GM23248 (cell line): Measurements from ENCODE around the gene HP. TPM values are rescaled to one million over a fixed set of nuclear protein-coding genes. Genes with fewer than 3 reads are reported as not detected.

ENCODE experiments used
- DNase-seq: peaks from one replicate; pipeline ENCODE4 v3.0.0-alpha.2; 2015
- H2AFZ ChIP-seq: fragments of 200-600 bp; sonication (generic); 2 replicates; pipeline ENCODE4 v1.6.1; 2016; ENCODE audit warnings: antibody characterized with exemption
- H3F3A ChIP-seq: fragments of 200-600 bp; sonication (generic); 2 replicates; pipeline ENCODE4 v1.6.1; 2016; ENCODE audit warnings: mild to moderate bottlenecking, antibody characterized with exemption, mixed run types; ENCODE audit not compliant: insufficient read depth
- H3K27ac ChIP-seq: fragments of 200-600 bp; sonication (generic); 2 replicates; pipeline ENCODE4 v1.5.1; 2016; ENCODE audit warnings: mild to moderate bottlenecking
- H3K27me3 ChIP-seq: fragments of 200-600 bp; sonication (generic); replicated peaks from 2 replicates; pipeline ENCODE4 v1.6.1; 2016; ENCODE audit warnings: mild to moderate bottlenecking; ENCODE audit not compliant: insufficient read depth
- H3K36me3 ChIP-seq: fragments of 200-600 bp; sonication (generic); 2 replicates; pipeline ENCODE4 v1.6.1; 2016; ENCODE audit warnings: low read depth, mild to moderate bottlenecking
- H3K4me1 ChIP-seq: fragments of 200-600 bp; sonication (generic); 2 replicates; pipeline ENCODE4 v1.6.1; 2016; ENCODE audit warnings: mild to moderate bottlenecking; ENCODE audit not compliant: insufficient read depth
- H3K4me2 ChIP-seq: fragments of 200-600 bp; sonication (generic); one replicate; pipeline ENCODE4 v1.6.1; 2016; ENCODE audit warnings: mild to moderate bottlenecking; ENCODE audit not compliant: unreplicated experiment
- H3K4me3 ChIP-seq: fragments of 200-600 bp; sonication (generic); 2 replicates; pipeline ENCODE4 v1.5.1; 2016; ENCODE audit warnings: mild to moderate bottlenecking
- H3K79me2 ChIP-seq: fragments of 200-600 bp; sonication (generic); 2 replicates; pipeline ENCODE4 v1.6.1; 2016; ENCODE audit warnings: mild to moderate bottlenecking; ENCODE audit not compliant: insufficient read depth
- H3K9ac ChIP-seq: fragments of 200-600 bp; sonication (generic); 2 replicates; pipeline ENCODE4 v1.6.1; 2016; ENCODE audit warnings: mild to moderate bottlenecking
- H3K9me2 ChIP-seq: fragments of 200-600 bp; sonication (generic); 2 replicates; pipeline ENCODE4 v1.6.1; 2016; ENCODE audit warnings: mixed run types, mild to moderate bottlenecking, moderate library complexity; ENCODE audit not compliant: insufficient read depth
- H3K9me3 ChIP-seq: fragments of 200-600 bp; sonication (generic); one replicate; pipeline ENCODE4 v1.6.1; 2017; ENCODE audit warnings: low read depth
- H4K20me1 ChIP-seq: fragments of 200-600 bp; sonication (generic); 2 replicates; pipeline ENCODE4 v1.6.0; 2016; ENCODE audit not compliant: insufficient read depth
- EZH2 ChIP-seq: fragments of 200-600 bp; sonication (generic); IDR thresholded peaks from 2 replicates; pipeline ENCODE4 v1.6.1; 2018; ENCODE audit warnings: antibody characterized with exemption, mild to moderate bottlenecking; ENCODE audit not compliant: insufficient read depth, poor library complexity, severe bottlenecking
- EZH2phosphoT487 ChIP-seq: fragments of 200-600 bp; sonication (generic); IDR thresholded peaks from 2 replicates; pipeline ENCODE4 v1.6.1; 2018; ENCODE audit warnings: antibody characterized with exemption, moderate library complexity, mild to moderate bottlenecking, low read depth; ENCODE audit not compliant: insufficient read depth
- WGBS, 2 experiments: methylation state at CpG; one replicate each; pipeline ENCODE4 v1.1.6; 2015 to 2017; ENCODE audit warnings: low lambda C conversion rate in 2 of 2, low coverage in 1 of 2; ENCODE audit errors: missing lambda C conversion rate in 2 of 2; 5-methylcytosine and 5-hydroxymethylcytosine counted together
- in situ Hi-C: fragments of 300-500 bp; cut with MboI; formaldehyde crosslinking; loops from 2 replicates; pipeline ENCODE4 v1.15.0; 2020
- polyA plus RNA-seq: library from polyadenylated mRNA; unstranded; fragments of >200 nt; fragmentation: Nextera tagmentation; extraction: Ambion mirVana; gene quantifications from 2 replicates; pipeline ENCODE4 v1.2.1, GENCODE V29; 2016
- total RNA-seq: library from RNA; depleted of rRNA; stranded (reverse); fragments of >200 nt; shearing (Covaris generic); gene quantifications from 2 replicates; pipeline ENCODE4 v1.2.3, GENCODE V29; 2014

Gene HP
- total and polyA plus RNA-seq, 2 experiments from 2014 or later = not detected

DNA sequence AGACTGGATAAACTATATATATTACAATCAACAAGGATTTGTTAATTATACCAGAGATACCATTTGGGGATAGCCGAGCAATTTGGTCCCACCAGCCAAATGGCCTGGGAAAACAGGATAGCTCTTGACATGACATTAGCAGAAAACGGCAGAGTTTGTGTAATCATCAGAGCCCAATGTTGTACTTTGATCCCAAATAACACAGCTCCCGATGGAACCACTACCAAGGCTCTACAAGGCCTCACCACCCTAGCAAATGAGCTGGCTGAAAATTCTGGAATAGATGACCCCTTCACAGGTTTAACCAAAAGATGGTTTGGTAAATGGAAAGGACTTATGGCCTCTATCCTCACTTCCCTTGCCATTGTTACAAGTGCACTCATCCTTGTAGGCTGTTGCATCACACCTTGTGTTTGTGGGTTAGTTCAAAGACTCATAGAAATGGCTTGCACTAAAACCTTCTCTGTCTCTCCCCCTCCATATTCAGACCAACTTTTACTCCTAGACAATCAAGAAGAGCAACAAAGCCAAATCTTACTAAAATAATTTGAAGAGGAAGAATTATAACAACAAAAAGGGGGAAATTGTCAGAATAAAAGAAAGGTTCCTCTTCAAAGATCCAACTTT lies 29.6 kb downstream of the HP start:
- no peak for DNase-seq
- 68% methylated on average over 3 of the region's 3 CpGs for WGBS, 2 experiments
- peaks cover 27% of the 10 kb centered on the region for H3K36me3 ChIP-seq

DNA sequence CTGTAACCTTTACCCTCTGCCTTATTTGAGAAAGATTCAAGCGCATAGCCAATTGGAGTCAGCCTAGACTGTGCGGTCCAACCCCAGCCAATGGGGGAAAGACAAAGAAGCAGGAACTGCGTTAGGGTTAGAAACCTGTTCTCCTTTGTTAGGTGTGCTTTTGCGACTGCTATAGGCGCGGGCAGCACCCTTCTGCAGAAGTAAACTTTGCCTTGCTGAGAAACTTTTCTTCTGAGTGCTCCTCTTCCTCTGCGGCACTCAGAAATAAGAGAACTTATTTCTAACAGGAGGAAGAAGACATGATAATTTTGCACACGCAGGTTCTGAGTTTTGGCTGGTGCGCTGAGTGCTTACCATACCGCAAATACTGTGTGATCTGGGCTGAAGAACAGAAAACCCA lies 30.1 kb downstream of the HP start:
- WGBS, 2 experiments = 97 to 99% methylated on average over 10 of the region's 10 CpGs
- Histone ChIP-seq H3K4me3 (no peak overlapping the region), H4K20me1 (no peaks in the 10 kb centered on the region), H3K9me2 (no peaks in the 10 kb centered on the region), H3K27ac (no peak overlapping the region), H2AFZ (no peak overlapping the region), H3K27me3 (no peaks in the 10 kb centered on the region), H3K4me1 (no peaks in the 10 kb centered on the region), H3K9me3 (no peaks in the 10 kb centered on the region), H3F3A (no peaks in the 10 kb centered on the region; the same call in 1 of the 2 replicates), H3K79me2 (0 out of 2 replicates have a peak, but pooled peaks cover under 1% of the 10 kb centered on the region), H3K9ac (no peak overlapping the region), H3K4me2 (no peak overlapping the region), H3K36me3 (peaks cover 30% of the 10 kb centered on the region)
- DNase-seq = no peak
- no peak for TF ChIP-seq EZH2
- in situ Hi-C loops = no loop called here

More for the DNA sequence above, 29.6 kb downstream of the HP start:
- H3K4me3 ChIP-seq = no peak overlapping the region
- H3K79me2 ChIP-seq = no peaks in the 10 kb centered on the region
- no peaks in the 10 kb centered on the region for H4K20me1 ChIP-seq
- no peak overlapping the region for H3K9ac ChIP-seq
- no peak for TF ChIP-seq EZH2phosphoT487
- H2AFZ ChIP-seq = no peak overlapping the region
- H3F3A ChIP-seq = no peaks in the 10 kb centered on the region; the same call in 1 of the 2 replicates
- H3K9me3 ChIP-seq = no peaks in the 10 kb centered on the region
- H3K9me2 ChIP-seq = no peaks in the 10 kb centered on the region
- in situ Hi-C loops = no loop called here
- no peaks in the 10 kb centered on the region for H3K4me1 ChIP-seq
- H3K27ac ChIP-seq = no peak overlapping the region
- H3K27me3 ChIP-seq = no peaks in the 10 kb centered on the region
- H3K4me2 ChIP-seq = no peak overlapping the region

DNA sequence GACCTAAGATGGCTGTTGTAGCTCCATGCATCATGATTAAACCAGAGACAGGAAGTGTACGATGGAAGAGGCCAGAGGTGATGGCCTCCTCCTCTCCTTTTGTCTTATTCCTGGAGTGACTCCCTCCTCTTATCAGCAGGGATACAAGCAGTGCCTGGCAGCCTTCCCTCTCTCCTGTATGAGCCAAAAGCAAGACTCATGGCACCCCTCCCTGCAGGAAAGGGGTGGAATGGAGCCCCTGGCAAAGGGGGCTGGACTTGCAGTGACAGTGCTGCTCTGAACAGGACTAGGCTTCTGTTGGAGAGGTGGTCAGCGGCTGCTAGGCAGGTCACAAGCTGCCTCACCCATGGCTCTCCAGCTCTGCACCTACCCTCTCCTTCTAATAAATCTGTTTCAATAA lies 30.7 kb downstream of the HP start:
- H3K9me2 ChIP-seq = no peaks in the 10 kb centered on the region
- H3K4me2 ChIP-seq = no peak overlapping the region
- H3K4me1 ChIP-seq = no peaks in the 10 kb centered on the region
- no peaks in the 10 kb centered on the region for H4K20me1 ChIP-seq
- peaks cover 33% of the 10 kb centered on the region for H3K36me3 ChIP-seq
- no peak for DNase-seq
- TF ChIP-seq EZH2 (no peak), EZH2phosphoT487 (no peak)
- no peaks in the 10 kb centered on the region for H3K27me3 ChIP-seq
- 92 to 93% methylated on average over 2 of the region's 2 CpGs for WGBS, 2 experiments
- no peak overlapping the region for H3K27ac ChIP-seq
- in situ Hi-C loops = no loop called here
- no peaks in the 10 kb centered on the region for H3K9me3 ChIP-seq
- peaks cover 6% of the 10 kb centered on the region; the same call in 1 of the 2 replicates for H3K79me2 ChIP-seq
- H3K9ac ChIP-seq = no peak overlapping the region
- no peak overlapping the region for H3K4me3 ChIP-seq
- no peak overlapping the region for H2AFZ ChIP-seq
- H3F3A ChIP-seq = no peaks in the 10 kb centered on the region; the same call in 1 of the 2 replicates

DNA sequence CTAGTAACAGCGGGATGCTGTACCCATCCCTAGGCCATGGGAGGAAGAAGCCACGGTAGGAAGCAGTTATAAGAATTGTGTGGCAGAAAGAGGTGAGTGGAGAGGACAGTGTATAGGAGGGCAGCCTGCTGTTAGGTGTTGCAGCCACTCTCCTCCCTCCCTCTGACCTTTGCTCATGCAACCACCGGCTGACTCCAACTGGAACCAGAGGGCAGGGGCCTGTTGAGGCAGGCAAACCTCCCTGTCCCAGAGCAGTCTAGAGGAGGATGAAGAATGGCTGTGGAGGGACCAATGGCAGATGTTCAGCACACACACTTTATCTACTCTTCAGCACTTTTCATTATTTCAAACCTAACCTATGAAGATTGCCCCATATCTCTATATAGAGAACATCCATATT lies 36.9 kb downstream of the HP start:
- Histone ChIP-seq H3K27ac (no peak overlapping the region), H3F3A (no peaks in the 10 kb centered on the region; the same call in 1 of the 2 replicates), H3K27me3 (no peaks in the 10 kb centered on the region), H4K20me1 (no peaks in the 10 kb centered on the region), H3K4me3 (no peak overlapping the region), H3K36me3 (peaks cover 22% of the 10 kb centered on the region), H2AFZ (no peak overlapping the region), H3K4me1 (peaks cover 25% of the 10 kb centered on the region), H3K9me3 (no peaks in the 10 kb centered on the region), H3K4me2 (no peak overlapping the region), H3K79me2 (peaks cover 65% of the 10 kb centered on the region), H3K9me2 (no peaks in the 10 kb centered on the region), H3K9ac (no peak overlapping the region)
- no peak for DNase-seq
- in situ Hi-C loops = no loop called here
- WGBS, 2 experiments = 90 to 99% methylated on average over 3 of the region's 3 CpGs
- no peak for TF ChIP-seq EZH2phosphoT487
- no peak for TF ChIP-seq EZH2
